Astrocyte of the spinal cord (primary cell): ENCODE results near the gene PGR.
A peak's percentile ranks its signal among the peaks of the same experiment; 100 is the strongest.

Experiments
- DNase-seq: peaks from one replicate; pipeline ENCODE4 v3.0.0; 2011; ENCODE audit warnings: low read depth, low spot score
- H3K4me3 ChIP-seq: 2 replicates; pipeline ENCODE4 v1.5.1; 2011; ENCODE audit warnings: low read depth, mild to moderate bottlenecking, low read length, moderate library complexity
- in situ Hi-C: cut with HindIII; loops from 2 replicates; pipeline ENCODE4 v1.10.0; 2017; ENCODE audit warnings: low sequenced_read_pairs
- TF ChIP-seq, protein P1 (sequence below): IDR thresholded peaks from 2 replicates; pipeline ENCODE4 v1.5.1; 2012; ENCODE audit warnings: low read depth, mild to moderate bottlenecking, low read length, inconsistent platforms

Gene PGR

DNA sequence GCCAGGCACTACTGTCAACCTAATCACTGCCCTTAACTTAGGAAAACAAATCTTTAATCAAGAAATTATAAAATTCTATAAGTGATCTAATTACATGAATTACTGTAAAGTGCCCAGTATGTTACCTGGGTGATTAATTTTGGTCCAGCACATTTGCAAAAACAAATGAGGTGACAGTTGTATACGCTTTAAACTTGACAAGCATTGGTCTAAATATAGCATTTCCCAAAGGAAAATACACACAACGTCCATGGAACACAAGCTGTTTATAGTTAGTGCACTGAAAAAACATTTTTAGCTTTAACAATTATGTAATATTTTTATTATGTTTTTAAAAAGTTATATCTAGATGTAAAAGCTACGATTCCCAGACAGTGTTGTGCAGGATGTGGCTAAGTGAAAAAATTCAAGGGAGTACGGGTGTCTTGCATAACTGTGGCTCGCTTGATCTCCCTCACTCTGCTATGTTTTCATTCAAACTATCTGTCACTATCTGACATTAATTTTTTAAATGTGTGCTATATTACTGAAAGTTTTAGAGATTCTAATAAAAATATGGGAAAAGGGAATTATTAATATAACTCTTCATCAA is 38.8 kb downstream of the PGR start:
- H3K4me3 ChIP-seq = no peak overlapping the region
- TF ChIP-seq, protein P1, sequence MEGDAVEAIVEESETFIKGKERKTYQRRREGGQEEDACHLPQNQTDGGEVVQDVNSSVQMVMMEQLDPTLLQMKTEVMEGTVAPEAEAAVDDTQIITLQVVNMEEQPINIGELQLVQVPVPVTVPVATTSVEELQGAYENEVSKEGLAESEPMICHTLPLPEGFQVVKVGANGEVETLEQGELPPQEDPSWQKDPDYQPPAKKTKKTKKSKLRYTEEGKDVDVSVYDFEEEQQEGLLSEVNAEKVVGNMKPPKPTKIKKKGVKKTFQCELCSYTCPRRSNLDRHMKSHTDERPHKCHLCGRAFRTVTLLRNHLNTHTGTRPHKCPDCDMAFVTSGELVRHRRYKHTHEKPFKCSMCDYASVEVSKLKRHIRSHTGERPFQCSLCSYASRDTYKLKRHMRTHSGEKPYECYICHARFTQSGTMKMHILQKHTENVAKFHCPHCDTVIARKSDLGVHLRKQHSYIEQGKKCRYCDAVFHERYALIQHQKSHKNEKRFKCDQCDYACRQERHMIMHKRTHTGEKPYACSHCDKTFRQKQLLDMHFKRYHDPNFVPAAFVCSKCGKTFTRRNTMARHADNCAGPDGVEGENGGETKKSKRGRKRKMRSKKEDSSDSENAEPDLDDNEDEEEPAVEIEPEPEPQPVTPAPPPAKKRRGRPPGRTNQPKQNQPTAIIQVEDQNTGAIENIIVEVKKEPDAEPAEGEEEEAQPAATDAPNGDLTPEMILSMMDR = no peak
- in situ Hi-C loops = no loop called here
- no peak for DNase-seq

DNA sequence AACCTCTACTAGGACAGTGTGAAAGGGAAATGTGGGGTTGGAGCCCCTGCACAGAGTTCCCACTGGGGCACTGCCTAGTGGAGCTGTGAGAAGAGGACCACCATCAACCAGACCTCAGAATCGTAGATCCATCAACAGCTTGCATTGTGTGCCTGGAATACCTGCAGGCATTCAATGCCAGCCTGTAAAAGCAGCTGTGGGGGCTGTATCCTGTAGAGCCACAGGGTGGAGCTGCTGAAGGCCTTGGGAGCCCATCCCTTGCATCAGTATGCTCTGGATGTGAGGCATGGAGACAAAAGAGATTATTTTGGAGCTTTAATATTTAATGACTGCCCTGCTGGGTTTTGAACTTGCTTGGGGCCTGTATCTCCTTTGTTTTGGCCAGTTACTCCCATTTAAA is 46.3 kb downstream of the PGR start:
- in situ Hi-C loops = no loop called here
- H3K4me3 ChIP-seq = no peak overlapping the region
- TF ChIP-seq, protein P1 = no peak
- DNase-seq = no peak

DNA sequence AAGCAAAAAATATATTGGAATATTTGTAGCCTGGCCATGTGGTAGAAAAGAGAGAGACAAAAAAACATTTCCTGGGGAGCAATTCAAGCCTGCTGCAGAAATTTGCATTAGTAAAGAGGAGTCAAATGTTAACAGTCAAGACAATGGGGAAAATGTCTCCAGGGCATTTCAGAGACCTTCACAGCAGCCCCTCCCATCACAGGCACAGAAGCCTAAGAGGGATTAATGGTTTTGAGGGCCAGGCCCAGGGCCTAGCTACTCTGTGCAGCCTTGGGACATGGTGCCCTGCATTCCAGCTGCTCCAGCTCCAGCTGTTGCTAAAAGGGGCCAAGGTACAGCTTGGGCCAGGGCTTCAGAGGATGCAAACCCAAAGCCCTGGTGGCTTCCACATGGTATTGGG is 46.8 kb downstream of the PGR start:
- TF ChIP-seq, protein P1 = no peak
- DNase-seq = no peak
- in situ Hi-C loops = no loop called here

DNA sequence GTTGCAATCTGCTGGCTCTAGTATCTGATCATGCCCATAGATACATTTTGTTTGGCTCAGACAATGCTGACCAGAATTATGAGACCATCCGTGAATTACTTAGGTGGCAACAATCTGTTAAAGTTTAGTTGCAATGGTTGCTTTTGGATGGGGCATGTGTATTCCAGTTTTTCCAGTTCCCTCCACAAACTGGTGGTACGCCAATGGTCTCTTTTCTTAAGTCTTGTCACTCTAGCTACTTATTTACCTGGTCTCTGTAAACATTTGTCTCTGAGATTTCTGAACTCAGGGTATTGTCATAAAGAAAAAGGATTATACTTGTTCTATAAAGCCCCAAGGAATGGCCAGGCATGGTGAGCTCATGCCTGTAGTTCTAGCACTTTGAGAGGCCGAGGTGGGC is 65.9 kb downstream of the PGR start:
- TF ChIP-seq, protein P1 = no peak

More for the DNA sequence above, 46.8 kb downstream of the PGR start:
- no peak overlapping the region for H3K4me3 ChIP-seq

DNA sequence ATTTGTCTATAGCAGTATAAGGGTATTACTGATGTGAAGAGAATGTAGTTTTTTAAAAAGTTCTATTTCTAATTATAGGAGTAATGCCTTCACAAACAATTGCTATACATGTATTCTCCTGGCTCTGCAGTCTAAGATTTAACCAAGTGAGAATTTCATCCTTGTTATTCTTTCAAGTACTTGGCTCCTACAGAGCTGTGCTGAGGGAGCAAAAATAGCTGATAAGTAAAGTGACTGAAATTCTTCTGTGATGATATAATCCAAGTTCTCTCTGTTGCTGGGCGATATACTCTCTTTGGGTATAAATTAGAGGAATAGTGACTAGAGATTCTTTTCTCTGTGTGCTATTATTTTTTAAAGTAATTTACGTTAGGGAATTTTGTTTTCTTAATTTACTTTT is 68.0 kb downstream of the PGR start:
- in situ Hi-C loops = no loop called here
- no peak overlapping the region for H3K4me3 ChIP-seq
- DNase-seq = peak; percentile 51
- TF ChIP-seq, protein P1 = no peak

More for the DNA sequence above, 65.9 kb downstream of the PGR start:
- in situ Hi-C loops = no loop called here
- no peak for DNase-seq
- no peak overlapping the region for H3K4me3 ChIP-seq

- DNase-seq = no peak
- in situ Hi-C loops = no loop called here
- H3K4me3 ChIP-seq = no peak overlapping the region
- TF ChIP-seq, protein P1 = no peak
These were observed 70.3 kb downstream of the PGR start for GRCh38 chr11:101059331-101059730.

GRCh38 chr11:101053492-101053891 is 76.1 kb downstream of the PGR start:
- DNase-seq = no peak
- no peak overlapping the region for H3K4me3 ChIP-seq
- TF ChIP-seq, protein P1 = no peak
- in situ Hi-C loops = no loop called here
